Stomach (tissue), 4 donors: Measurements from ENCODE around the gene FBXO11.

ENCODE experiments used
- CTCF ChIP-seq, 7 experiments: fragments of 450-650 bp in 4 of 7; fragments of 200-600 bp in 3 of 7; sonication (generic) in 3 of 7; IDR thresholded peaks; one replicate each; pipeline ENCODE4 v1.5.1; 2016 to 2019; ENCODE audit warnings: antibody characterized with exemption in 7 of 7, control low read depth in 2 of 7, mild to moderate bottlenecking in 1 of 7
- EP300 ChIP-seq: sonication (generic); formaldehyde crosslinking; IDR thresholded peaks from one replicate; pipeline ENCODE4 v1.6.1; 2017; ENCODE audit warnings: antibody characterized with exemption
- POLR2A ChIP-seq, 4 donors: fragments of 450-650 bp; IDR thresholded peaks; one replicate each; pipeline ENCODE4 v1.6.1; 2016; ENCODE audit warnings: antibody characterized with exemption in 4 of 4, control low read depth in 2 of 4, mild to moderate bottlenecking in 1 of 4, moderate library complexity in 1 of 4

- TF ChIP-seq CTCF (IDR thresholded peaks at IDR 0.05) (no peak), POLR2A (IDR thresholded peaks at IDR 0.05) (no peak), EP300 (no peak)
Observed at GRCh38 chr2:47822518-47822917, 83.8 kb downstream of the FBXO11 start.
